Ramos (cell line): ENCODE data around the gene GTF3C2.

Source experiments
- in situ Hi-C: fragments of 300-500 bp; cut with MboI; formaldehyde crosslinking; loops from one replicate; pipeline ENCODE4 v1.14.3; 2022; ENCODE audit warnings: low sequenced_read_pairs; ENCODE audit not compliant: unreplicated experiment

The GTF3C2 gene, protein sequence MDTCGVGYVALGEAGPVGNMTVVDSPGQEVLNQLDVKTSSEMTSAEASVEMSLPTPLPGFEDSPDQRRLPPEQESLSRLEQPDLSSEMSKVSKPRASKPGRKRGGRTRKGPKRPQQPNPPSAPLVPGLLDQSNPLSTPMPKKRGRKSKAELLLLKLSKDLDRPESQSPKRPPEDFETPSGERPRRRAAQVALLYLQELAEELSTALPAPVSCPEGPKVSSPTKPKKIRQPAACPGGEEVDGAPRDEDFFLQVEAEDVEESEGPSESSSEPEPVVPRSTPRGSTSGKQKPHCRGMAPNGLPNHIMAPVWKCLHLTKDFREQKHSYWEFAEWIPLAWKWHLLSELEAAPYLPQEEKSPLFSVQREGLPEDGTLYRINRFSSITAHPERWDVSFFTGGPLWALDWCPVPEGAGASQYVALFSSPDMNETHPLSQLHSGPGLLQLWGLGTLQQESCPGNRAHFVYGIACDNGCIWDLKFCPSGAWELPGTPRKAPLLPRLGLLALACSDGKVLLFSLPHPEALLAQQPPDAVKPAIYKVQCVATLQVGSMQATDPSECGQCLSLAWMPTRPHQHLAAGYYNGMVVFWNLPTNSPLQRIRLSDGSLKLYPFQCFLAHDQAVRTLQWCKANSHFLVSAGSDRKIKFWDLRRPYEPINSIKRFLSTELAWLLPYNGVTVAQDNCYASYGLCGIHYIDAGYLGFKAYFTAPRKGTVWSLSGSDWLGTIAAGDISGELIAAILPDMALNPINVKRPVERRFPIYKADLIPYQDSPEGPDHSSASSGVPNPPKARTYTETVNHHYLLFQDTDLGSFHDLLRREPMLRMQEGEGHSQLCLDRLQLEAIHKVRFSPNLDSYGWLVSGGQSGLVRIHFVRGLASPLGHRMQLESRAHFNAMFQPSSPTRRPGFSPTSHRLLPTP

DNA sequence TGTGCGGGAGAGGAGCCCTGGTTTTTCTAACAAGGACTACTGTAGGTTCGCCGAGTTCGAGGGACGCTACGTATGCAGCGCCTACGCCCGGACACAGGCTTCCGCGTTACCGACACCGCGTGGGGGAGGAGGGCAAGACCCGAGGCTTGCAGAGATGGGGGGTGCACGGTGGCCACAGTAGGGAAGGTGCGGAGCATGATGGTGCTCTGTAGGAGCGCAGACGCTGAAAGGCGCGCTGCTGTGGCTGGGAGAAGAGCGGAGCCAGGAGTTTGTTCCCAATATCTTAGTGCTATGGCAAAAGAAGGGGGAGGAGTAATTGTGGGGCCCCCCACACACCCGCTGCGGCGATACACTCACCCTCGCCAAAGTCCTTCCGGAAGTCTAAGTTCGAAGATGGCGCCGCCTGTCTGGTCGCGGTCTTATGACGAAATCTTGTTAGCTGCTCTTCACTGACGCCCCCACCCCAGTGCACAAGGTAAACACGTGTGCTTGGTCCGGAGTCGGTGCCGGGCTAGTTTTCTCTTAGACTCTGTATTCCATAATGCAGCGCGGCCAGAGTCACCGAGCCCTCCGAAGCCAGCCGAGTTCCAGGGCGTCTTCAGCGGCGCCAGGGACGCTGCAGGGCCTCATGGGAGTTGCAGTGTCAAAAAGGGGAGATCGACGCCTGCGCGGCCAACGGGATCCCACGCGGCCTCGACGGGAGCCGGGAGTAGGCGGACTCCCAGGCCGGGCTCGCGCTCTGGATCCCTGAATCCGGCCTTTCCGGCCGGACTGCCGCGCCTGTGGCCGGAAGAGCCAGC is at the start of gene GTF3C2:
Gene GTF3C2 (minus strand): TSS at position 383 of the 800 bp plus-strand sequence. CDS start 13,210 bp downstream, outside the sequence.
- in situ Hi-C loops = no loop called here

- in situ Hi-C loops = no loop called here
These were observed 44.0 kb upstream of the GTF3C2 start for GRCh38 chr2:27400348-27401135.

GRCh38 chr2:27398962-27399361 is 42.4 kb upstream of the GTF3C2 start:
- in situ Hi-C loops = no loop called here

DNA sequence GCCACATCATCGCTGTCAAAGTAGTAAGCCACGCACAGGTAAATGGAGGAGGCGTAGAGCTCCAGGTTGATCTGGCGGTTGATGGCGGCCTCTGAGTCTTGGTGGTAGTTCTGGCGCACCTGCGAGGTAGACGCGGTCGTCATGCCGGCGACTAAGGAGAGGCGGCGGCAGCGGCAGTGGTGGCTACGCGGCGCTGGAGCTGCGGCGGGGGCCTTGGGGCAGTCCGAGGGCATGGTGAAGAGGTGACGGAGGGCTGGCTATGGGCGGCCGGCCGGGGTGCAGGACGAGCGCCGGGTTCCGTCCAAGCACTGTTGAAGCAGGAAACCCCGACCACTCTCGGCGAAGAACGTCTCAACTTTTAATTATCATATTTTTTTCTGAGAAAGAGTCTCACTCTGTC is 36.7 kb upstream of the GTF3C2 start:
- in situ Hi-C loops = no loop called here

DNA sequence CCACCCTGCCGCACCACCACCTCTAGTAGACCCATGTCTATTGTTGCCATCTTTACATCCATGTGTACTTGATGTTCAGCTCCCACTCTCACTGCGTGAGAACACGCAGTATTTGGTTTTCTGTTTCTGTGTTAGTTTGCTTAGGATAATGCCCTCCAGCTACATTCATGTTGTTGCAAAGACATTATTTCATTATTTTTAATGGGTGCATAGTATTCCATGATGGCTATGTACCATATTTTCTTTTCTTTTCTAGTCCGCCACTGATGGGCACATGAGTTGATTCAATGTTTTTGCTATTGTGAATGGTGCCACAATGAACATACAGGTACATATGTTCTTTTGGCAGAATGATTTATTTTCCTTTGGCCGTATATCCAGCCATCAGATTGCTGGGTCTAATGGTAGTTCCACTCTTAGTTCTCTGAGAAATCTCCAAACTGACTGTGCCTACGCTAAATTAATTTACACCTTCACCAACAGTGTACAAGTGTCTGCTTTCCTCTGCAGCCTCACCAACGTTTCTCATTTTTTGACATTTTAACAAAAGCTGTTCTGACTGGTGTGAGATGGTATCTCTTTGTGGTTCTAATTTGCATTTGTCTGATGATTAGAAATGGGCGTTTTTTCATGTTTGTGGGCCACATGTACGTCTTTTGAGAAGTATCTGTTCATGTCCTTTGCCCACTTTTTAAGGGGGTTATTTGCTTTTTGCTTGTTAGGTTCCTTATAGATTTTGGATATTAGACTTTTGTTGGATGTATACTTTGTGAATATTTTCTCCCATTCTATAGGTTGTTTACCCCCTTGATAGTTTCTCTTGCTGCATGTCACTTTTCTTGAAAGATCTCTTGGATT is 34.5 kb upstream of the GTF3C2 start:
- in situ Hi-C loops = no loop called here

DNA sequence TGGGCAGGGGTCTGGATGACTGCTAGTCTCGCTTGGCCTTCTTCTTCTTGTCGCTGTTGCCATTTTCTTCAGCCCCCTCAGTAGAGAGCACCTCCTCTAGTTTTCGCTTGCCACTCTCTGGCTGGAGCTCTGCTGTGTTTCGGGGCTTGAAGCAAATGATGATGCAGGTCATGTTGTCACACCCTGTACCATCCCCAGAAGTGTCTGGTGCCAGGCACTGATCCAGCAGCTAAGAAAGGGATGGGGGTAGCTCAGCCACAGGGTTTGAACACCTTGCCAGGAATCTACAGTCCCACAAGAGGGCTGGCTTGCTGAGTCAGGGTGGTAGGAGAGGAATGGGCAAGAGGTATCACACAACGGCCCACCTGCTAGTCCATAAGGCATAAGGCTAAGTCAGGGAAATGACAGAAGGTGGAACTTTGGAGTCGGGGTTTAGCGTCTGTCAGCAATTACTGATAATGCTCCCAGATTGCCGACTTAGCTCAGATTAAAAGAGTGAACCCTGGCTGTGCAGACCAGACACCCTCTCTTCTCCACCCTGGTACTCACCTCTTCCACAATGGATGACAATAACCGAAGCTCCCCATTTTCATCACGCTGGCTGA is 25.1 kb upstream of the GTF3C2 start:
- in situ Hi-C loops = no loop called here

DNA sequence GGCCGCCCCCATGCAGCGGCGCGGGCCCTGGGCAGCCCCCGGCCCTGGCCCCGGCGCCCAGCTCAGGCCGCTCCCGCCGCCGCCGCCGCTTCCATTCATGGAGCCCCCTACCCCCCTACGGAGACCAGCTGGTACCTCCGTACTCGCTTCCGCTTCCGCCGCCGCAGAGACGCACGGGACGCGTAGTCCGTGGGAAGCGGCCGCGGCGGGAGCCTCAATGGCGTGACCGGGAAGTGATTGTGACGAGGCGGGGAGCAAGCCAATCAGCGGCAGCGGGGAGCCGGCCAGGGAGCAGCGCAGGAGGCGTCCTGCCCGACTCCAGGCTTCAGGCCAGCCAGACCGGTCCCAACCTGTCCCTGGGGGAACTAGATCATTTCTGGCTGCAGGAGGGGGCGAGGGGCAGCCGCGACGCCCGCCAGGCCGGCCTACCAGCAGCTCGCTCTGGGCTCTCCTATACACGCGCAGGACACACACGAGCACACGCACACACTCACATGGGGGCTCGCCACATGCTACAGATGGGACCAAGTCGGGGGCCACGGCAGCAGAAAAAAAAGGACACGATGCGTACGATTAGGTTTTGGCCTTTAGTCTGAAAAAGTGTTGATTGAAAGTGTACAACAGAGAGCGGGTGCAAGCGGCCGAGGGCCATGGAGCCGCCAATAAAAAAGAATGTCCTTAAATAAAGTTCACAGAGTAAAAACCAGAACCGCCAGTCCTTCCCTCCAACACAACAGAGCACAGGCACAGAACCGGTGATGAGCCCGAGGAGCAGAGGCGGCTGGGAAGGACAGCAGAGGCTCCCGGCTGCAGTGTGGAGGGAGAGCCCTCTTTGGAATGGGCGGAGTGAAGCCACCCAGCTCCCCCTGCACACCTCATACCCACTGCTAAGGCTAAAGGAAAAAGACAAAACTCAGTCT is 24.3 kb upstream of the GTF3C2 start, which contains the start of gene ZNF513:
Gene ZNF513 (minus strand): TSS at position 109 of the 920 bp plus-strand sequence. CDS start 208 bp downstream, outside the sequence.
- in situ Hi-C loops = no loop called here

DNA sequence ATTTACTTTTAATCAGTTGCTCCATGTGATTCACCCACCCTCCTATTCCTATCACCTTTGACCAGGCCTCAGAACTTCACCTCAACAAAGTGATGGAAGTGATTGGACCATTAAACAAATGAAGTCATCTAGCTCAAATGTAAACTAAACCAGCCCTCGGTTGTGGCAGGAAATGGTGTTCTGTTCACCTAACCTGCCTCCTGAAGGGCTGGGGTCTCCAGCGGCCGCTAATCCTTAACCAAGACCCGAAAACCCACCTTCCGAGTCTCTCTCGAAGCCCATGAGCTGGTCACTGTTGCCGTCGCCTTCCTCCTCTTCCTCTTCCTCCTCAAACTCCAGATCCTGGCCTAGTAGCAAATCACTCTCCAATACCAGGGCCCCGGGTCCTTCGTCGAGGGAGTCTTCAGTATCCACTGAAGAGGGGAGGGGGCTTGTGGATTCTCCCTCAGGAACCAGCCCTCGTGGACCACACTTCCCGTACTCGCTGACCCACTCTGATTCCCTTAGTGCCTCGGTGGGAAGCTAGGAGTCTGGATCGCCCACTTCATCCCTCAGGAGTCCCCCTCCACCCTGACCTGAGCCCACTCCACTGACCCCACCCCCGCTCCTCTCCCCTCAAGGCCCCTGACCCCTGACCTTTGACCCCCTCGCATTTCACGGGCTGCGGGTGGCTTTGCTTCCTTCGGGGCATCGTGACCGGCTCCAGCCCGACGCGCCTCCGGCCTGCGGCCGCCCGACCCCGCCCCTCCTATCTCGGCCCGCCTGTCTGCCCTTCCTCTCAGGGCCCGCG is 23.5 kb upstream of the GTF3C2 start:
- in situ Hi-C loops = no loop called here

- in situ Hi-C loops = no loop called here
These were observed 22.8 kb upstream of the GTF3C2 start for GRCh38 chr2:27379383-27379835.

DNA sequence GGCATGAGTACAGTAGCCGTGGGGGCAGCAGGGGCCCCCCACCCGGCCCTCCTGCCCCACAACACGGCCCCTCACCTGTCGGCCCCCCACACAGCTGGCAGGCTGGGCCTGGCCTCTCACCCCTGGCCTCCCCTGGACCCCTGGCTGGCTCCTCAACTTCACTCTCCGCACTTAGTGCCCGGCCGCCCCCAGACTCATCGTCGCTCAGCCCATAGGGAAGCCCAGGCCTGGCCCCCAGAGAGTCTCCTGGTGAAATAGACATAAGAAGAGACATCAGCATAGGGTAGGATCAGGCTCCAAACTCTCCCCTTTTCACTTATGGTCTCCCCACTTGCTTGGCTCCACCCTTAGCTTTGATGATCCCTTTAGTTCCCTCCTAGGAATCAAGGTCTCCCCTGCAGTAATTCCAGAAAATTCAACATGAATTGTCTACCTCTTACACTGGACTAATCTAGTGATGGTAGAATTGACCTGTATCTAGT is 22.3 kb upstream of the GTF3C2 start:
- in situ Hi-C loops = no loop called here

- in situ Hi-C loops = no loop called here
These were observed 21.7 kb upstream of the GTF3C2 start for GRCh38 chr2:27378096-27378808.

DNA sequence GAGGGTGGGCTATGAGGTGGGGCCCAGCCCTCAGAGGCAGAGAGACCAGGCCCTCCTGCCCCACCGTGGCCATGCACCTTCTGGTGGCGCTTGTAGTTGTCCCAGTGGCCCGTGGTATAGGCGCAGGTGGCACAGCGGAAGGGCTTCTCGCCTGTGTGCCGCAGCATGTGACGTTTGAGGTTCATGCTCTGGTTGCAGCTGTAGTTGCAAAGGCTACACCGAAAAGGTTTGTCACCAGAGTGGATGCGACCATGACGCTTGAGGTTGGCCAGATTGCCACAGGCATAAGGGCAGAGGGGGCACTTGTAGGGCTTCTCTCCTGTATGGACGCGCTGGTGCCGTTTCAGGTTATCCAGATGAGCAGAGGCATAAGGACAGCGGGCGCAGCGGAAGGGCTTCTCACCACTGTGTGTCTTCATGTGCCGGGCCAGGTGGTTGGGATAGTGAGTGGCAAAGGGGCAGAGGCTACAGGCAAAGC is 21.1 kb upstream of the GTF3C2 start:
- in situ Hi-C loops = no loop called here

DNA sequence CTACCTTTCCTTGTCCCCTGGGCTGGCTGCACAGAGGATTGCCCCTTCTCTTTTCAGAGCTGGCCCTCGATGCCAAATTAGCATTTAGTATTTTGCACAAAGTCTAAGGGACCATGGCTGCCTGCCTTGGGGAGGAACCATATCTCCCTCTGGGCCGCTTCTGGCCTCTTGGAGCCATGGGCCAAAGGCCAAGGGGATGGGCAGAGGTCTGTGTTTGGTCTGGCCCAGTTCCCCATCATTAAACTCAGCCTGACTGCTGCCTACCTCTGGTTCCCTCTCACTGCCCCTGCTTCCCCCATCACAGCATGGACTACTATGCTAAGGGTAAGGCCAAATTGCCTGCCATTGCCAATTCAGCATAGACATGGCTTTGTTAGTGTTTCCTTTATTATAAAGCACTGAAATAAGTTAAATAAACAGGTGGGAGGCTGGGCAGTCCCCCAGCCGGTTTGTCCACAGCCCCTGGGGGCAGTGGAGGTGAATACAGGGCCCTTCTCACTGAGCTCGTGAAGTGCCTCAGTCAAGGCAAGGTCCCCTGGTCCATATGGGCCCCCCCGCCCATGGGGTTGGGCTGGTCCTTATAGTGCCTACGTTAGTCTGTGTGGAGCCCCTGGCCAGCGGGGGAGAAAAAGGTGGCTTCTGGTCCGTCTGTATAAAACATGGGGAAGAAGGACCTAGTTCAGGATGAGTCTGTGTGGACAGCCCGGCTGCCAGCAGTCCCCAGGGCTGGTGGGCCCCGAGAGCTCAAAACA is 20.5 kb upstream of the GTF3C2 start:
- in situ Hi-C loops = no loop called here

GRCh38 chr2:27376151-27376865 is 19.7 kb upstream of the GTF3C2 start:
- in situ Hi-C loops = no loop called here
